IMR-90 (cell line): ENCODE results near the gene ZNF785. TPM values are rescaled to one million over a fixed set of nuclear protein-coding genes. Genes with fewer than 3 reads are reported as not detected.

ENCODE experiments used
- ATAC-seq: fragments of 200-7000 bp; cut with Tn5 transposase; 2 replicates; pipeline ENCODE4 v1.9.1; 2020; ENCODE audit warnings: low read depth, mild to moderate bottlenecking, moderate library complexity
- BruUV-seq: library from RNA; stranded (reverse); fragments of 400-500 nt; replicated peaks from 2 replicates; lab custom pipeline; 2021; lab: Mats Ljungman, UMichigan
- CTCF ChIA-PET: fragments of 300-600 bp; formaldehyde crosslinking; extraction: SDS; loops from one replicate; lab custom pipeline; 2021; ENCODE audit warnings: antibody characterized with exemption; lab: Yijun Ruan, JAX
- POLR2A ChIA-PET: fragments of 300-600 bp; sonication (Branson Sonifier 250); formaldehyde crosslinking; loops from one replicate; lab custom pipeline; 2022; ENCODE audit warnings: antibody characterized with exemption; ENCODE audit not compliant: unreplicated experiment; lab: Charles Lee
- DNase-seq: peaks from one replicate; pipeline ENCODE4 v3.0.0; 2013
- H2AFZ ChIP-seq: replicated peaks from 2 replicates; pipeline ENCODE3; 2013; ENCODE audit warnings: low read length, mild to moderate bottlenecking; ENCODE audit not compliant: poor library complexity
- H2AK5ac ChIP-seq: 2 replicates; pipeline ENCODE4 v1.6.1; 2013; ENCODE audit warnings: low read depth, low read length, inconsistent platforms
- H2AK9ac ChIP-seq: replicated peaks from 2 replicates; pipeline ENCODE3; 2013; ENCODE audit warnings: mild to moderate bottlenecking, low read depth, low read length, moderate library complexity; ENCODE audit not compliant: poor library complexity
- H2BK120ac ChIP-seq: 2 replicates; pipeline ENCODE4 v1.6.1; 2013; ENCODE audit warnings: low read depth, low read length, inconsistent platforms
- H2BK15ac ChIP-seq: 3 replicates; pipeline ENCODE4 v1.6.1; 2013; ENCODE audit warnings: low read depth, low read length, inconsistent platforms
- H2BK20ac ChIP-seq: 2 replicates; pipeline ENCODE4 v1.6.1; 2013; ENCODE audit warnings: low read depth, mild to moderate bottlenecking, inconsistent platforms, low read length, moderate library complexity
- H2BK5ac ChIP-seq: 2 replicates; pipeline ENCODE4 v1.6.1; 2013; ENCODE audit warnings: mild to moderate bottlenecking, low read depth, low read length, inconsistent platforms; ENCODE audit not compliant: poor library complexity, severe bottlenecking
- H3K14ac ChIP-seq: replicated peaks from 2 replicates; pipeline ENCODE4 v1.6.1; 2013; ENCODE audit warnings: low read depth, low read length, inconsistent platforms
- H3K18ac ChIP-seq: 2 replicates; pipeline ENCODE4 v1.6.1; 2013; ENCODE audit warnings: low read depth, low read length, control low read depth
- H3K23ac ChIP-seq: 2 replicates; pipeline ENCODE4 v1.6.1; 2013; ENCODE audit warnings: low read depth, low read length, inconsistent platforms
- H3K27ac ChIP-seq: 2 replicates; pipeline ENCODE4 v1.5.1; 2013; ENCODE audit warnings: mild to moderate bottlenecking, control low read depth, low read length; ENCODE audit not compliant: insufficient read depth
- H3K27me3 ChIP-seq: 2 replicates; pipeline ENCODE4 v1.6.1; 2013; ENCODE audit warnings: low read length; ENCODE audit not compliant: control insufficient read depth, insufficient read depth
- H3K36me3 ChIP-seq: 2 replicates; pipeline ENCODE4 v1.6.1; 2013; ENCODE audit warnings: low read length, mixed read lengths; ENCODE audit not compliant: control insufficient read depth, insufficient read depth
- H3K4ac ChIP-seq: 2 replicates; pipeline ENCODE4 v1.6.1; 2013; ENCODE audit warnings: low read depth, low read length, inconsistent platforms
- H3K4me1 ChIP-seq: 2 replicates; pipeline ENCODE4 v1.6.1; 2013; ENCODE audit warnings: low read length, mixed read lengths; ENCODE audit not compliant: control insufficient read depth, insufficient read depth
- H3K4me2 ChIP-seq: 2 replicates; pipeline ENCODE4 v1.6.1; 2013; ENCODE audit warnings: low read depth, mild to moderate bottlenecking, control low read depth, low read length, moderate library complexity
- H3K4me3 ChIP-seq: 2 replicates; pipeline ENCODE4 v1.5.1; 2013; ENCODE audit warnings: low read depth, mild to moderate bottlenecking, control low read depth, low read length, moderate library complexity; ENCODE audit not compliant: insufficient read depth
- H3K56ac ChIP-seq: 2 replicates; pipeline ENCODE4 v1.6.1; 2013; ENCODE audit warnings: low read length, inconsistent platforms; ENCODE audit not compliant: insufficient read depth; ENCODE audit errors: extremely low read depth
- H3K79me1 ChIP-seq, 2 experiments: 2 replicates each; pipeline ENCODE4 v1.6.1; 2013; ENCODE audit warnings: low read length in 2 of 2, inconsistent platforms in 1 of 2, low read depth in 1 of 2
- H3K9ac ChIP-seq: 2 replicates; pipeline ENCODE4 v1.6.1; 2013; ENCODE audit warnings: low read depth, low read length, control low read depth
- H3K9me1 ChIP-seq: 2 replicates; pipeline ENCODE4 v1.6.1; 2013; ENCODE audit warnings: low read length, inconsistent platforms; ENCODE audit not compliant: insufficient read depth
- H3K9me3 ChIP-seq: 2 replicates; pipeline ENCODE4 v1.6.1; 2013; ENCODE audit warnings: low read length; ENCODE audit not compliant: control insufficient read depth, insufficient read depth
- H4K20me1 ChIP-seq: 2 replicates; pipeline ENCODE4 v1.6.1; 2013; ENCODE audit warnings: low read length, inconsistent platforms; ENCODE audit not compliant: insufficient read depth
- H4K5ac ChIP-seq: 2 replicates; pipeline ENCODE4 v1.6.1; 2013; ENCODE audit warnings: mild to moderate bottlenecking, low read depth, low read length, control low read depth
- H4K8ac ChIP-seq, 2 experiments: 2 replicates each; pipeline ENCODE4 v1.6.1; 2013; ENCODE audit warnings: low read depth in 2 of 2, low read length in 2 of 2, control low read depth in 1 of 2, inconsistent platforms in 1 of 2
- H4K91ac ChIP-seq: 2 replicates; pipeline ENCODE4 v1.6.1; 2013; ENCODE audit warnings: low read depth, low read length, inconsistent platforms; ENCODE audit not compliant: insufficient read depth
- BHLHE40 ChIP-seq: fragments of 150-350 bp; IDR thresholded peaks from 2 replicates; pipeline ENCODE4 v1.6.1; 2016; ENCODE audit warnings: mild to moderate bottlenecking, low read depth, low read length
- CEBPB ChIP-seq: IDR thresholded peaks from 2 replicates; pipeline ENCODE4 v1.6.1; 2012; ENCODE audit warnings: low read depth, low read length, improper control_type of control experiment
- CTCF ChIP-seq: conservative IDR thresholded peaks from 2 replicates; pipeline ENCODE4 v1.5.1; 2012; ENCODE audit warnings: mild to moderate bottlenecking, low read depth, low read length, improper control_type of control experiment
- ELK1 ChIP-seq: fragments of 150-350 bp; IDR thresholded peaks from 2 replicates; pipeline ENCODE4 v1.6.1; 2016; ENCODE audit warnings: low read depth, mild to moderate bottlenecking, low read length, moderate library complexity, borderline replicate concordance
- MAFK ChIP-seq: IDR thresholded peaks from 2 replicates; pipeline ENCODE4 v1.6.1; 2012; ENCODE audit warnings: low read depth, low read length, improper control_type of control experiment
- MAZ ChIP-seq: IDR thresholded peaks from 2 replicates; pipeline ENCODE4 v1.6.1; 2012; ENCODE audit warnings: low read depth, mild to moderate bottlenecking, low read length, improper control_type of control experiment, moderate library complexity, borderline replicate concordance
- MXI1 ChIP-seq: IDR thresholded peaks from 2 replicates; pipeline ENCODE4 v1.6.1; 2012; ENCODE audit warnings: low read depth, mild to moderate bottlenecking, low read length, moderate library complexity, borderline replicate concordance
- NFE2L2 ChIP-seq: fragments of 150-350 bp; IDR thresholded peaks from 2 replicates; pipeline ENCODE4 v1.6.1; 2016; ENCODE audit warnings: low read depth, mild to moderate bottlenecking, low read length
- POLR2A ChIP-seq: IDR thresholded peaks from 2 replicates; pipeline ENCODE4 v1.6.1; 2012; ENCODE audit warnings: mild to moderate bottlenecking, low read depth, low read length
- RAD21 ChIP-seq: IDR thresholded peaks from 2 replicates; pipeline ENCODE4 v1.6.1; 2012; ENCODE audit warnings: low read length, improper control_type of control experiment
- RCOR1 ChIP-seq: IDR thresholded peaks from 2 replicates; pipeline ENCODE4 v1.6.1; 2012; ENCODE audit warnings: mild to moderate bottlenecking, low read length, improper control_type of control experiment; ENCODE audit not compliant: insufficient replicate concordance
- RFX5 ChIP-seq: IDR thresholded peaks from 2 replicates; pipeline ENCODE4 v1.8.0; 2012; ENCODE audit warnings: low read depth, mild to moderate bottlenecking, low read length, moderate library complexity
- WGBS, 2 experiments: methylation state at CpG; one replicate each; pipeline versions ENCODE4 v1.1.5 to v1.1.7; 2013; ENCODE audit warnings: missing lambda C conversion rate in 2 of 2; ENCODE audit not compliant: insufficient read length in 1 of 2; ENCODE audit errors: extremely low coverage in 2 of 2; 5-methylcytosine and 5-hydroxymethylcytosine counted together
- dilution Hi-C: fragments of 300-500 bp; cut with HindIII; formaldehyde crosslinking; loops from one replicate; pipeline ENCODE4 v1.14.3; 2018; ENCODE audit warnings: low sequenced_read_pairs; ENCODE audit not compliant: unreplicated experiment
- in situ Hi-C: fragments of 300-500 bp; cut with MboI; formaldehyde crosslinking; loops from 3 replicates; pipeline ENCODE4 v1.14.3; 2019; ENCODE audit warnings: low sequenced_read_pairs, inconsistent platforms, mixed read lengths
- intact Hi-C: fragments of 100-400 bp; cut with micrococcal nuclease; formaldehyde crosslinking; loops from 2 replicates; pipeline ENCODE4 v1.10.0; 2022
- polyA plus RNA-seq, 3 experiments: library from polyadenylated mRNA; depleted of rRNA; stranded (reverse); fragments of >200 nt; gene quantifications; 2 replicates each; pipeline ENCODE4 v1.2.3, GENCODE V29; 2012; ENCODE audit warnings: low replicate concordance in 1 of 3
- total RNA-seq: library from RNA; depleted of rRNA; stranded (reverse); fragments of >200 nt; gene quantifications from 2 replicates; pipeline ENCODE4 v1.2.3, GENCODE V29; 2012

The ZNF785 gene
- total and polyA plus RNA-seq, 2 of the 4 experiments (the other 2 are of a cell fraction): 2.9 to 4.0 TPM

GRCh38 chr16:30546115-30546514, 39.4 kb downstream of the ZNF785 start (continued):
- TF ChIP-seq RCOR1 (no peak), RAD21 (no peak), MAZ (no peak), CEBPB (no peak)

- Histone ChIP-seq H3K4me1 (peaks cover 10% of the 10 kb centered on the region; the same call in 1 of the 2 replicates), H3K18ac (no peak overlapping the region), H3K27me3 (no peaks in the 10 kb centered on the region), H3K9ac (no peak overlapping the region), H3K23ac (no peak overlapping the region), H4K5ac (no peak overlapping the region), H4K8ac (no peak overlapping the region), H4K20me1 (no peaks in the 10 kb centered on the region), H4K91ac (no peak overlapping the region), H2AK5ac (no peak overlapping the region), H2BK5ac (no peak overlapping the region), H2BK120ac (no peak overlapping the region), H3K36me3 (no peaks in the 10 kb centered on the region), H2BK20ac (no peak overlapping the region), H2AFZ (no peak overlapping the region), H3K4me3 (no peak overlapping the region), H3K27ac (no peak overlapping the region), H3K79me1 (peaks cover 0 to 3% of the 10 kb centered on the region in 2 experiments; a peak in 1 of 4 replicates), H3K14ac (no peak overlapping the region), H3K56ac (no peak overlapping the region), H2BK15ac (no peak overlapping the region), H2AK9ac (no peak overlapping the region), H3K9me1 (0 out of 2 replicates have a peak, but pooled peaks cover 3% of the 10 kb centered on the region), H3K9me3 (no peaks in the 10 kb centered on the region), H3K4me2 (no peak overlapping the region), H3K4ac (no peak overlapping the region)
- ATAC-seq (no peak), DNase-seq (no peak)
- intact Hi-C loops (no loop called here), dilution Hi-C loops (no loop called here), in situ Hi-C loops (no loop called here)
- BruUV-seq: no TSS peak
- CTCF ChIA-PET: no interaction called here
- no peak for TF ChIP-seq MXI1
- TF ChIP-seq MAZ: no peak
- no peak for TF ChIP-seq BHLHE40
- no peak for TF ChIP-seq NFE2L2
- no peak for TF ChIP-seq MAFK
- no peak for TF ChIP-seq ELK1
- no peak for TF ChIP-seq RFX5
- no peak for TF ChIP-seq CTCF
- TF ChIP-seq POLR2A: no peak
- no peak for TF ChIP-seq RCOR1
- POLR2A ChIA-PET: no interaction called here
- 60% methylated on average over 2 of the region's 5 CpGs; no CpG with 5 or more reads in 1 of the 2 experiments for WGBS, 2 experiments
Measured at GRCh38 chr16:30543067-30543466, 42.4 kb downstream of the ZNF785 start.
